ENCODE results near the gene SEMA3C.

SEMA3C gene

DNA sequence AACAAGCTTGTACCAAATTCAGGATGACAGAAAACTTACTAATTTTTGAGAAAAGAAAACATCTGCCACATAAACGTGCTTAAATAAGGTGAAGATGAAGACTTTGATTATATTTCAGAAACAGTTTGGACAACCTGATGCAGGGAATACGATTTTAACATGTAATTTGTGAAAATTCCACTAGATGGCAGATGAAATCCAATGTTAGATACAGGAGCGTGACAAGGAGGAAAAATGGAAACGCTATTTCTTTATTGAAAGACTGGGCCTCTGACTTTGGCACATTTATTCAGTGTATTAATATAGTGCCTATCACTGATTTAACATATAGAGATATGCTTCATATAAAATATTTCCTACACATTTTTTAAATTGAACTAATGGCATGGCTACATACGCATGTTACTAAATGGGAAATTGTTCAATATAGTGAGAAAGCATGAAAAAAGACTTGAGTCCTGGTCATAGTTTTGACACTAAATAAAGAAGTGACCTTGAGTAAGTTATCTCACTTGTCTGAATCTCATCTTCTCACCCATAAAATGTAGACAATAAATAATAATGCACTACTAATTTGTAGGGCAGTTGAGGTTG lies 219.7 kb downstream of the SEMA3C start:
- DNase-seq (ENCODE audit: low read depth, low spot score), result no peak

Data from smooth muscle cell of the brain vasculature (primary cell).